Fibroblast of peridontal ligament (primary cell): Measurements from ENCODE around the gene MEIS2.

Experiments used
- DNase-seq: peaks from one replicate; pipeline ENCODE4 v3.0.0-alpha.2; 2010; ENCODE audit errors: extremely low read depth

Gene MEIS2

GRCh38 chr15:37100109-37100965 lies at the start of gene MEIS2:
MEIS2 (minus strand) TSS chr15:37100549; CDS start chr15:37099466, 1,083 bp downstream.
- peak; percentile 88 for DNase-seq

- DNase-seq = no peak
These were observed 48.8 kb upstream of the MEIS2 start for GRCh38 chr15:37149146-37149545.

- no peak for DNase-seq
These were observed 48.4 kb upstream of the MEIS2 start for GRCh38 chr15:37148714-37149113.

GRCh38 chr15:37143351-37143750 lies 43.0 kb upstream of the MEIS2 start:
- no peak for DNase-seq

GRCh38 chr15:37142371-37142770 lies 42.0 kb upstream of the MEIS2 start:
- DNase-seq = no peak

GRCh38 chr15:37140531-37141058 lies 40.2 kb upstream of the MEIS2 start:
- peak; percentile 16 for DNase-seq

- no peak for DNase-seq
These were observed 38.4 kb upstream of the MEIS2 start for GRCh38 chr15:37138591-37139215.

- DNase-seq = no peak
These were observed 36.9 kb upstream of the MEIS2 start for GRCh38 chr15:37137221-37137620.

- DNase-seq = no peak
These were observed 36.3 kb upstream of the MEIS2 start for GRCh38 chr15:37136666-37137065.

- no peak for DNase-seq
These were observed 34.9 kb upstream of the MEIS2 start for GRCh38 chr15:37135225-37135624.

- DNase-seq = peak; percentile 66
These were observed 34.4 kb upstream of the MEIS2 start for GRCh38 chr15:37134699-37135131.

GRCh38 chr15:37134244-37134643 lies 33.9 kb upstream of the MEIS2 start:
- no peak for DNase-seq

- DNase-seq = peak; percentile 67
These were observed 33.3 kb upstream of the MEIS2 start for GRCh38 chr15:37133602-37134001.

- DNase-seq = no peak
These were observed 32.6 kb upstream of the MEIS2 start for GRCh38 chr15:37132826-37133417.

- no peak for DNase-seq
These were observed 31.3 kb upstream of the MEIS2 start for GRCh38 chr15:37131621-37132020.

- DNase-seq = no peak
These were observed 30.0 kb upstream of the MEIS2 start for GRCh38 chr15:37130356-37130755.

- no peak for DNase-seq
These were observed 24.8 kb upstream of the MEIS2 start for GRCh38 chr15:37125143-37125542.

- DNase-seq = no peak
These were observed 24.0 kb upstream of the MEIS2 start for GRCh38 chr15:37124331-37124730.

- DNase-seq = no peak
These were observed 22.4 kb upstream of the MEIS2 start for GRCh38 chr15:37122703-37123102.

- DNase-seq = no peak
These were observed 21.1 kb upstream of the MEIS2 start for GRCh38 chr15:37121492-37121891.

GRCh38 chr15:37117030-37117429 lies 16.7 kb upstream of the MEIS2 start:
- no peak for DNase-seq

- DNase-seq = no peak
These were observed 15.2 kb upstream of the MEIS2 start for GRCh38 chr15:37115538-37115937.
